GM19035 (cell line): Measurements from ENCODE around the gene RALBP1.
"Not testable (repeated sequence)": the region's sequence is repeated elsewhere in the genome, so short reads cannot be mapped to it uniquely, and the experiment has no call there.

Experiments
- ATAC-seq: cut with Tn5 transposase; IDR thresholded peaks from one replicate; pipeline ENCODE4 v1.9.1; 2021; ENCODE audit not compliant: unreplicated experiment

RALBP1 gene

GRCh38 chr18:9474983-9475642 is at the start of gene RALBP1:
Gene RALBP1, plus strand, starts transcription at chr18:9475513. Its CDS starts 37,533 bp downstream, at chr18:9513046.
- peak; percentile 90 for ATAC-seq

- no peak for ATAC-seq
Measured at GRCh38 chr18:9426753-9427152, 48.6 kb upstream of the RALBP1 start.

GRCh38 chr18:9428301-9428706 is 47.0 kb upstream of the RALBP1 start:
- ATAC-seq, result no peak

GRCh38 chr18:9428862-9429661 is 46.3 kb upstream of the RALBP1 start:
- ATAC-seq, result no peak

GRCh38 chr18:9429662-9429993 is 45.7 kb upstream of the RALBP1 start:
- no peak for ATAC-seq

GRCh38 chr18:9430315-9430714 is 45.0 kb upstream of the RALBP1 start:
- not testable (repeated sequence) for ATAC-seq

GRCh38 chr18:9431296-9431695 is 44.0 kb upstream of the RALBP1 start:
- ATAC-seq, result no peak

GRCh38 chr18:9433122-9433521 is 42.2 kb upstream of the RALBP1 start:
- not testable (repeated sequence) for ATAC-seq

- ATAC-seq, result no peak
Measured at GRCh38 chr18:9433671-9434121, 41.6 kb upstream of the RALBP1 start.

GRCh38 chr18:9434122-9434701 is 41.1 kb upstream of the RALBP1 start:
- no peak for ATAC-seq

GRCh38 chr18:9435041-9435440 is 40.3 kb upstream of the RALBP1 start:
- no peak for ATAC-seq

GRCh38 chr18:9436206-9436929 is 38.9 kb upstream of the RALBP1 start:
- ATAC-seq, result no peak

GRCh38 chr18:9437021-9437437 is 38.3 kb upstream of the RALBP1 start:
- no peak for ATAC-seq

GRCh38 chr18:9437672-9438071 is 37.6 kb upstream of the RALBP1 start:
- no peak for ATAC-seq

GRCh38 chr18:9441061-9441460 is 34.3 kb upstream of the RALBP1 start:
- ATAC-seq, result no peak

GRCh38 chr18:9444549-9444948 is 30.8 kb upstream of the RALBP1 start:
- no peak for ATAC-seq

GRCh38 chr18:9446839-9447238 is 28.5 kb upstream of the RALBP1 start:
- ATAC-seq, result no peak

GRCh38 chr18:9447334-9447733 is 28.0 kb upstream of the RALBP1 start:
- ATAC-seq, result no peak

GRCh38 chr18:9449600-9450414 is 25.5 kb upstream of the RALBP1 start:
- no peak for ATAC-seq

- not testable (repeated sequence) for ATAC-seq
Measured at GRCh38 chr18:9450920-9451319, 24.4 kb upstream of the RALBP1 start.

GRCh38 chr18:9453283-9453682 is 22.0 kb upstream of the RALBP1 start:
- ATAC-seq, result no peak
